HepG2 (cell line): ENCODE data around the gene CCDC86. TPM values are rescaled to one million over a fixed set of nuclear protein-coding genes. Genes with fewer than 3 reads are reported as not detected.
A peak's percentile ranks its signal among the peaks of the same experiment; 100 is the strongest.

ENCODE experiments used
- CENPT ChIP-seq: sonication (generic); formaldehyde crosslinking; IDR thresholded peaks from 2 replicates; pipeline ENCODE4 v1.8.0; 2022; ENCODE audit warnings: low read depth, mild to moderate bottlenecking, moderate library complexity, missing genetic modification reagents
- GATA4 ChIP-seq: sonication (generic); IDR thresholded peaks from 2 replicates; pipeline ENCODE4 v1.6.1; 2016; ENCODE audit warnings: antibody characterized with exemption, low read depth, borderline replicate concordance
- IRF2 ChIP-seq: IDR thresholded peaks from 2 replicates; pipeline ENCODE4 v1.6.1; 2018; ENCODE audit warnings: missing genetic modification reagents, missing compliant biosample characterization
- JDP2 ChIP-seq: sonication (generic); formaldehyde crosslinking; IDR thresholded peaks from 2 replicates; pipeline ENCODE4 v1.8.1; 2022; ENCODE audit warnings: missing genetic modification reagents, borderline replicate concordance
- JUND ChIP-seq: sonication (generic); formaldehyde crosslinking; IDR thresholded peaks from 2 replicates; pipeline ENCODE4 v1.8.0; 2022; ENCODE audit warnings: mild to moderate bottlenecking, missing genetic modification reagents
- MTF2 ChIP-seq: sonication (generic); formaldehyde crosslinking; IDR thresholded peaks from 2 replicates; pipeline ENCODE4 v1.5.0; 2020; ENCODE audit warnings: missing genetic modification reagents, borderline replicate concordance
- NFE2L1 ChIP-seq: sonication (generic); formaldehyde crosslinking; IDR thresholded peaks from 2 replicates; pipeline ENCODE4 v1.4.0; 2020; ENCODE audit warnings: missing genetic modification reagents, mild to moderate bottlenecking, borderline replicate concordance
- NR2F2 ChIP-seq: IDR thresholded peaks from 2 replicates; pipeline ENCODE4 v1.6.1; 2012; ENCODE audit warnings: low read depth, inconsistent platforms, borderline replicate concordance
- RXRB ChIP-seq: IDR thresholded peaks from 2 replicates; pipeline ENCODE4 v1.6.1; 2016; ENCODE audit warnings: borderline replicate concordance, missing genetic modification reagents, missing compliant biosample characterization
- SALL2 ChIP-seq: sonication (generic); formaldehyde crosslinking; IDR thresholded peaks from 2 replicates; pipeline ENCODE4 v1.8.1; 2023; ENCODE audit warnings: mild to moderate bottlenecking, missing genetic modification reagents, inconsistent platforms
- SOX5 ChIP-seq: IDR thresholded peaks from 2 replicates; pipeline ENCODE4 v1.6.1; 2016; ENCODE audit warnings: borderline replicate concordance
- ZNF33B ChIP-seq: sonication (generic); formaldehyde crosslinking; IDR thresholded peaks from 2 replicates; pipeline ENCODE4 v1.5.1; 2020; ENCODE audit warnings: mild to moderate bottlenecking, missing genetic modification reagents
- ZNF451 ChIP-seq: sonication (generic); formaldehyde crosslinking; IDR thresholded peaks from 2 replicates; pipeline ENCODE4 v1.5.0; 2020; ENCODE audit warnings: mild to moderate bottlenecking, missing genetic modification reagents
- ZNF572 ChIP-seq: sonication (generic); formaldehyde crosslinking; IDR thresholded peaks from 2 replicates; pipeline ENCODE4 v1.5.1; 2020; ENCODE audit warnings: mild to moderate bottlenecking, missing genetic modification reagents
- ZNF724P ChIP-seq: sonication (generic); formaldehyde crosslinking; IDR thresholded peaks from 2 replicates; pipeline ENCODE4 v1.8.0; 2022; ENCODE audit warnings: missing genetic modification reagents, borderline replicate concordance
- polyA plus RNA-seq, 8 experiments: library from polyadenylated mRNA; depleted of rRNA in 3 of 8; stranded (reverse) in 7 of 8; unstranded in 1 of 8; fragments of >200 nt; fragmentation: Illumina TruSeq in 4 of 8; extraction: Trizol in 4 of 8; gene quantifications; 2 replicates each; pipeline versions ENCODE4 v1.2.1 to v1.2.3, GENCODE V29; 2011 to 2016; ENCODE audit warnings: low read depth in 4 of 8, missing spikeins in 1 of 8, mixed read lengths in 1 of 8; ENCODE audit not compliant: insufficient read depth in 1 of 8
- total RNA-seq, 5 experiments: library from RNA; depleted of rRNA; stranded (reverse); fragments of >200 nt; fragmentation: Illumina TruSeq; extraction: Trizol; gene quantifications; 2 replicates each; pipeline ENCODE4 v1.2.3, GENCODE V29; 2016; ENCODE audit warnings: low read depth in 1 of 5
- TF ChIP-seq, protein P1 (sequence below): sonication (generic); formaldehyde crosslinking; IDR thresholded peaks from 2 replicates; pipeline ENCODE4 v1.9.0; 2022; ENCODE audit warnings: low read depth, missing genetic modification reagents
- TF ChIP-seq, protein P2 (sequence below): sonication (generic); formaldehyde crosslinking; IDR thresholded peaks from 2 replicates; pipeline ENCODE4 v1.5.1; 2020; ENCODE audit warnings: mild to moderate bottlenecking, missing genetic modification reagents, moderate library complexity
- TF ChIP-seq, protein P3 (sequence below): sonication (generic); formaldehyde crosslinking; IDR thresholded peaks from 2 replicates; pipeline ENCODE4 v1.9.0; 2021; ENCODE audit warnings: missing genetic modification reagents, borderline replicate concordance
- TF ChIP-seq, protein P4 (sequence below): IDR thresholded peaks from 2 replicates; pipeline ENCODE4 v1.6.1; 2016; ENCODE audit warnings: missing genetic modification reagents, missing compliant biosample characterization

Gene CCDC86
- total and polyA plus RNA-seq, 2 of the 13 experiments (the other 11 are each of a cell fraction or from before 2014, with no cell fraction given), result 33.8 to 37.6 TPM

DNA sequence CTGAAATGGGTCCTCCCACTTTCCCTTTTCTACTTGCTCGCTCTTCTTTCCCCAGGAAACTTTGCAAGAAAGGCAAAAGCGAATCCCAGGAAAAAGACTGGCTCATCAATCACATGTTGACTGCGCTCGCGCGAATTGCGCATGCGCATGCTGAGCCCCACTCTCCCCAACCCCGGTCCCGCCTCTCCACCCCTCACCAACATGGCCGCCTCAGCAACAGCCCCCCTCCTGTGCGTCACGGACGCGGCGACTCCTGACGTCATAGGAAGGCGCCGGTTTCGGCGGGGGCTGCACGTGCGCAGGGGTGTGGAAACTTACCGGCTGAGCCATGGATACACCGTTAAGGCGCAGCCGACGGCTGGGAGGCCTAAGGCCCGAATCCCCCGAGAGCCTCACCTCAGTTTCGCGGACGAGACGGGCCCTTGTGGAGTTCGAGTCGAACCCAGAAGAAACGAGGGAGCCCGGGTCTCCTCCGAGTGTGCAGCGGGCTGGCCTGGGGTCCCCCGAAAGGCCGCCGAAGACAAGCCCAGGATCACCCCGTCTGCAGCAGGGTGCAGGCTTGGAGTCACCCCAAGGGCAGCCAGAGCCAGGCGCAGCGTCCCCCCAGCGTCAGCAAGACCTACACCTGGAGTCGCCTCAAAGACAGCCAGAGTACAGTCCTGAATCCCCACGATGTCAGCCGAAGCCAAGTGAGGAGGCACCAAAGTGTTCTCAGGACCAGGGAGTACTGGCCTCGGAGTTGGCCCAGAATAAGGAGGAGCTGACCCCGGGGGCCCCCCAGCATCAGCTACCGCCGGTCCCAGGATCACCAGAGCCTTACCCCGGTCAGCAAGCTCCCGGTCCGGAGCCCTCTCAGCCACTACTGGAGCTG, at the start of gene CCDC86 (continued):
- TF ChIP-seq, protein P1, sequence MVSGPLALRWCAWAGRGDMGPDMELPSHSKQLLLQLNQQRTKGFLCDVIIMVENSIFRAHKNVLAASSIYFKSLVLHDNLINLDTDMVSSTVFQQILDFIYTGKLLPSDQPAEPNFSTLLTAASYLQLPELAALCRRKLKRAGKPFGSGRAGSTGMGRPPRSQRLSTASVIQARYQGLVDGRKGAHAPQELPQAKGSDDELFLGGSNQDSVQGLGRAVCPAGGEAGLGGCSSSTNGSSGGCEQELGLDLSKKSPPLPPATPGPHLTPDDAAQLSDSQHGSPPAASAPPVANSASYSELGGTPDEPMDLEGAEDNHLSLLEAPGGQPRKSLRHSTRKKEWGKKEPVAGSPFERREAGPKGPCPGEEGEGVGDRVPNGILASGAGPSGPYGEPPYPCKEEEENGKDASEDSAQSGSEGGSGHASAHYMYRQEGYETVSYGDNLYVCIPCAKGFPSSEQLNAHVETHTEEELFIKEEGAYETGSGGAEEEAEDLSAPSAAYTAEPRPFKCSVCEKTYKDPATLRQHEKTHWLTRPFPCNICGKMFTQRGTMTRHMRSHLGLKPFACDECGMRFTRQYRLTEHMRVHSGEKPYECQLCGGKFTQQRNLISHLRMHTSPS (CRISPR knock-in tag), result no peak
- TF ChIP-seq, protein P2, sequence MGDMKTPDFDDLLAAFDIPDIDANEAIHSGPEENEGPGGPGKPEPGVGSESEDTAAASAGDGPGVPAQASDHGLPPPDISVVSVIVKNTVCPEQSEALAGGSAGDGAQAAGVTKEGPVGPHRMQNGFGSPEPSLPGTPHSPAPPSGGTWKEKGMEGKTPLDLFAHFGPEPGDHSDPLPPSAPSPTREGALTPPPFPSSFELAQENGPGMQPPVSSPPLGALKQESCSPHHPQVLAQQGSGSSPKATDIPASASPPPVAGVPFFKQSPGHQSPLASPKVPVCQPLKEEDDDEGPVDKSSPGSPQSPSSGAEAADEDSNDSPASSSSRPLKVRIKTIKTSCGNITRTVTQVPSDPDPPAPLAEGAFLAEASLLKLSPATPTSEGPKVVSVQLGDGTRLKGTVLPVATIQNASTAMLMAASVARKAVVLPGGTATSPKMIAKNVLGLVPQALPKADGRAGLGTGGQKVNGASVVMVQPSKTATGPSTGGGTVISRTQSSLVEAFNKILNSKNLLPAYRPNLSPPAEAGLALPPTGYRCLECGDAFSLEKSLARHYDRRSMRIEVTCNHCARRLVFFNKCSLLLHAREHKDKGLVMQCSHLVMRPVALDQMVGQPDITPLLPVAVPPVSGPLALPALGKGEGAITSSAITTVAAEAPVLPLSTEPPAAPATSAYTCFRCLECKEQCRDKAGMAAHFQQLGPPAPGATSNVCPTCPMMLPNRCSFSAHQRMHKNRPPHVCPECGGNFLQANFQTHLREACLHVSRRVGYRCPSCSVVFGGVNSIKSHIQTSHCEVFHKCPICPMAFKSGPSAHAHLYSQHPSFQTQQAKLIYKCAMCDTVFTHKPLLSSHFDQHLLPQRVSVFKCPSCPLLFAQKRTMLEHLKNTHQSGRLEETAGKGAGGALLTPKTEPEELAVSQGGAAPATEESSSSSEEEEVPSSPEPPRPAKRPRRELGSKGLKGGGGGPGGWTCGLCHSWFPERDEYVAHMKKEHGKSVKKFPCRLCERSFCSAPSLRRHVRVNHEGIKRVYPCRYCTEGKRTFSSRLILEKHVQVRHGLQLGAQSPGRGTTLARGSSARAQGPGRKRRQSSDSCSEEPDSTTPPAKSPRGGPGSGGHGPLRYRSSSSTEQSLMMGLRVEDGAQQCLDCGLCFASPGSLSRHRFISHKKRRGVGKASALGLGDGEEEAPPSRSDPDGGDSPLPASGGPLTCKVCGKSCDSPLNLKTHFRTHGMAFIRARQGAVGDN (CRISPR knock-in tag), result peak; percentile 98
- TF ChIP-seq JUND (CRISPR knock-in tag) (0 out of 2 replicates have a peak, but pooled peaks have one; percentile 46), SALL2 (CRISPR knock-in tag) (peak; percentile 89), ZNF724P (CRISPR knock-in tag) (peak; percentile 60; the same call in 1 of the 2 replicates), GATA4 (no peak), SOX5 (CRISPR knock-in tag) (peak; percentile 67; the same call in 1 of the 2 replicates), IRF2 (CRISPR knock-in tag) (peak; percentile 97), RXRB (peak; percentile 62), JDP2 (no peak; the same call in 1 of the 2 replicates), CENPT (CRISPR knock-in tag) (peak; percentile 76; the same call in 1 of the 2 replicates), MTF2 (no peak), ZNF572 (peak; percentile 42; the same call in 1 of the 2 replicates), NR2F2 (peak; percentile 30; the same call in 1 of the 2 replicates), ZNF33B (CRISPR knock-in tag) (no peak), NFE2L1 (CRISPR knock-in tag) (no peak), ZNF451 (CRISPR knock-in tag) (no peak)
- TF ChIP-seq, protein P3, sequence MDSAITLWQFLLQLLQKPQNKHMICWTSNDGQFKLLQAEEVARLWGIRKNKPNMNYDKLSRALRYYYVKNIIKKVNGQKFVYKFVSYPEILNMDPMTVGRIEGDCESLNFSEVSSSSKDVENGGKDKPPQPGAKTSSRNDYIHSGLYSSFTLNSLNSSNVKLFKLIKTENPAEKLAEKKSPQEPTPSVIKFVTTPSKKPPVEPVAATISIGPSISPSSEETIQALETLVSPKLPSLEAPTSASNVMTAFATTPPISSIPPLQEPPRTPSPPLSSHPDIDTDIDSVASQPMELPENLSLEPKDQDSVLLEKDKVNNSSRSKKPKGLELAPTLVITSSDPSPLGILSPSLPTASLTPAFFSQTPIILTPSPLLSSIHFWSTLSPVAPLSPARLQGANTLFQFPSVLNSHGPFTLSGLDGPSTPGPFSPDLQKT (CRISPR knock-in tag), result no peak
- TF ChIP-seq, protein P4, sequence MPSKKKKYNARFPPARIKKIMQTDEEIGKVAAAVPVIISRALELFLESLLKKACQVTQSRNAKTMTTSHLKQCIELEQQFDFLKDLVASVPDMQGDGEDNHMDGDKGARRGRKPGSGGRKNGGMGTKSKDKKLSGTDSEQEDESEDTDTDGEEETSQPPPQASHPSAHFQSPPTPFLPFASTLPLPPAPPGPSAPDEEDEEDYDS (CRISPR knock-in tag), result peak; percentile 57
